A172 (cell line): ENCODE measurements around the gene BRIX1. TPM values are rescaled to one million over a fixed set of nuclear protein-coding genes. Genes with fewer than 3 reads are reported as not detected.

Experiments used
- DNase-seq: peaks from one replicate; pipeline ENCODE4 v3.0.0-alpha.2; 2015; ENCODE audit warnings: low spot score
- total RNA-seq: library from RNA; depleted of rRNA; stranded (reverse); fragments of >200 nt; shearing (Covaris generic); gene quantifications from 2 replicates; pipeline ENCODE4 v1.2.3, GENCODE V29; 2014; rRNA removed

Gene BRIX1
- 91.9 and 128 TPM in 2 replicates for total RNA-seq

DNA sequence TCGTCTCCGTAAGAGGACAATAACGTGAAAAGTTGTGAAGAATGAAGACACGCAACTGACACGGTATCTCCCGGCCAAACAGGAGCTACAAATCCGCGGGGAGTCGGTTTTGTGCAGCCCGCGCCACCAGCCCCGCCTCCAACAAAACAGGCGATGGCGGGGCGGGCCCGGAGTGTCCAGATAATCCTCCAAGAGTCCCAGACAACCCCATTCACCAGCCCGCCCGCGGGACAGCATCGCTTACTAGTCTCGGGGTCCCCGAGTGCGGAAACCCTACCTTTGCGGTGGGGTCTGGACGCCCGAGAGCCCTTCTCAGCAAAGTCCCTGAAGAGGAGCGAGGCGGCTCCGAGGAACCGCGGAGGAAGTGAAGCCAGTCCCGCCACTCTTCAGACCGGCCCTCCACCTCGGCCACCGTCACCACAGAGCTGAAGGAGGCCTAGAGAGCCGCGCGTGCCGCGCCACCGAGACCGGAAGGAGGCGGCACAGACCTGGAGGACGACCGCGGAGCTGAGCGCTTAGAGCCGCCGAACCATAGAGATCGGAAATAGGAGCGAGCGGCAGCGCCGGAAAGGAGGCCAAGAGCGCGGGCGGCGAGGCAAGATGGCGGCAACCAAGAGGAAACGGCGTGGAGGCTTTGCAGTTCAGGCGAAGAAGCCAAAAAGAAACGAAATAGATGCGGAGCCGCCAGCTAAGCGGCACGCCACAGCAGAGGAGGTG lies at the start of gene BRIX1, which contains the start of gene RAD1:
Gene BRIX1 (plus strand): TSS at position 573 of the 717 bp plus-strand sequence. CDS start 28 bp downstream, at position 601.
Gene RAD1 (minus strand): TSS at position 366 of the 717 bp plus-strand sequence. CDS start 612 bp downstream, outside the sequence.
- peak; percentile 94 for DNase-seq

DNA sequence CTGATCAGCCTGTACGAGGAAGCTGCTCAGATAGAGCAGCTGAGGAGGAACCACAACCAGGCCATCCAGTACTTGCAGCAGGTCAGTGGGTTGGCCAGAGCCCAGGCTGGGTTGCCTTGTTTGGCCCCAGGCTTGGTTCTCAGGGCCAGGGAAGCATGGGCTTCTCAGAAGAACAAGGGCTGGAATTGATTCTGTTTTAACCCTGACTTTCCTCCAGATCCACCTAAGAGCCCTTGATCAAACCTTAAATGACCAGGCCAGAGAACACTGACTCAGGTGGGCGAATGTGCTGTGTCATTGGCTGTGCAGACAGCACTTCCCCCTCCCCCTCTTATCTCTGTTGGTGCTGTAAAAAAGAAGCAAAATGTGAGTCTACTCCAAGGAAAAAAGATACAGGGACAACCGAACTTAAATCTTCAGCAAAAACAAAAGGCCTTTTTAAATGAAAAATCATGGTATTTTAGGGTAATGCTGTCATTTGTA lies 48.5 kb upstream of the BRIX1 start:
- DNase-seq, result no peak

DNA sequence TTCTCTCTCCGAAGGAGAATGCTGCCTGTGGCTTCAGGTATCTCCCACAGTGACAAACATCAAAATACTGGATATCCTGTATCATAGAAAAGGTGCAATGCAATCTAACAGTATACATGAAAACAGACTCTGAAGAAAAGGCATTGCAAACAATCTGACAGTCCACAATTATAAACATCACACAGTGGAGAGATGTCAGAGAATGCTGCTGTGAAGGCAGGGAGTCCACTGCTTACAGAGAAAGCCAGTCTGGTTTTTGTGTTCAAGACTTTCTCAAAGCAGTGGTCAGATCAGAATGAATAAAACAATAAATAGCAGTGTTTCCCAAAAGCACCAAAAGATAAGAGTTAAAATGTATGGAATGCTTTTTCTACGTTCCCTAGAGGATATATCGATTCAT lies 47.9 kb upstream of the BRIX1 start:
- no peak for DNase-seq

GRCh38 chr5:34868791-34869190 lies 46.7 kb upstream of the BRIX1 start:
- DNase-seq, result no peak

- DNase-seq, result no peak
Measured at GRCh38 chr5:34869256-34869655, 46.3 kb upstream of the BRIX1 start.

DNA sequence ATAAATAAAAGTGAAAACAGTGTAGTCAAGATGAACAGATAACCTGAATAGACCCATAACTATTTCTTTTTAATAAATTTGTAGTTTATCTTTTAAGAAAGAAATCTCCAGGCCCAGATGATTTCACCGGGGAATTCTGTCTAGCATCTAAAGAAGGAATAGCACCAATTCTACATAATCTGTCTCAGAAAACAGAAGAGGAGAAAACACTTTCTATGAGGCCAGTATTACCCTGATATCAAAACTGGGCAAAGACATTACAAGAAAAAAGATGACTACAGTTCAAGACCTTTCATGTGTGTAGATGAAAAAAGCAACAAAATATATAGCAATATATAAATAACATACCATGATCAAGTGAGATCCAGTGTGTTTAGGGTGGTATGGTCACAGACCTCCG lies 45.1 kb upstream of the BRIX1 start:
- no peak for DNase-seq

- DNase-seq, result no peak
Measured at GRCh38 chr5:34876275-34876674, 39.2 kb upstream of the BRIX1 start.

DNA sequence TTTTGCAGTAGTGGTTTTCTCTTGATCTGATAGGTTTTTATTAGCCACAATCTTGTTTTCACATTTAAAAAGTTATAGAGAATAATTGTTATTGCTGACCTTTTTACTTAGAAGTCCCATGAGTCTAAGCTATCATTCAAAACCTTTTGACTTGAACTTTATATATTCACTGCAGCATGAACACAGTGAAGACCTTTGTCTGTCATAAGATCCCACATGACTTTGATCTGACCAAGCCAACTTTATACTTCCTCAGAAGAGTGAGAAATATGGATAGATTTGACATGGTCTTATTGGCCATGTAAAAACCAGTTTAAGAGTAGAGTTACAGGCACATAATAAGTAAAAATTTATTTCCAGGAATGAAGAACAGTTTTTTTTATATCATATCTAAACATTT lies 34.3 kb upstream of the BRIX1 start:
- DNase-seq, result no peak

- no peak for DNase-seq
Measured at GRCh38 chr5:34886392-34887119, 29.0 kb upstream of the BRIX1 start.

DNA sequence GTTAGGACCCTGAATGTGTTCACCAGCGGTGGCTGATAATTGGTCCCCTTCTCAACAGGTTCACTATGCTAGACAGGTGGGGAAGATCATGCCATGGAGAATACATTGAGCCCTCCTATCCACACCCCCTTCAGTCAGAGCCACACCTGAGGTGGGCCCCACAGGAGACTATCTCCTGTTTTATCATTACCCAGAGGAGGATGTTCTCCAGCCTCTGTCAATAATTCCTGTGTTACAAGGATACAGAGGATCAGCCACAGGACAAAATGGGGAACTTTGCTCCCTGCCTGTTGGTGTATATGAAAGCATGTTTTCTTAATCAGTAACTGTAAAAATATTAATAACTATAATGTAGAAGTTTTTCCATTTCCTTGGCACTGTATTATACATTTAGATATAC lies 26.1 kb upstream of the BRIX1 start:
- no peak for DNase-seq

DNA sequence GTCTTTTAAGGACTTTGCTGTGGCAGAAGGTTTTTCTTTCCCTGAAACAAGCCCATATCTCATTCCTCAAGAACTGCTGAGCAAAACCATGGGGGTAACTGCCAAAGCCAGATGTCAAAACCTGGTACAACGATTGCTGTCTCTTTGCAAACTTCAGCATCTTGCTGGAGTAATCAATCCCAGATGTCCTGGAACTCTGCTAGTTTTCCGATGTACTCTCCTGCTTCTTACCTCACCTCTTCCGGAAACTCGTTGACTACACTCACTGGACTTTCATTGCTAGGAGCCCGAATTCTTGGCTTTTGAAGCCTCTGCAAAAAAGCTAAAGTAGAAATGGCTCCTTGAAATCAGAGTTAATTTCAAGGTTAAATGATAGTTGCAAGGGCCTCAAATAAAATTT lies 23.5 kb upstream of the BRIX1 start:
- DNase-seq, result no peak

GRCh38 chr5:34892414-34892813 lies 23.1 kb upstream of the BRIX1 start:
- no peak for DNase-seq

DNA sequence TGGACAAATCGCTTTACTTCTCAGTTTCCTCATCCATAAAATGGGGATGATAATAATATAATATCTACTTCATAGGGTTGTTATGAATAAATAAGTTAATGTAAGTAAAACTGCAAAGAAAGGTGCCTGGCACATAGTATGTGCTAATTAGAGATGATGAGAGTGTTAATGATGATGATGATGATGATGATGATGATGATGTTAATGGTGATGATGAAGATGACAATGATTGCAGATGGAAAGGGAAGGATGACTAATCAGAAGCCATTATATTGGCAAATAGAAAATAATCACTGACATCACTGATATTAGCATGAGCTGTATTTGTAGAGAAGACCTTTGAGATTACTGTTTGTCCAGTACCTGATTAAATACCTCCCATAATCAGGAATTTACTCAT lies 20.8 kb upstream of the BRIX1 start:
- no peak for DNase-seq

- DNase-seq, result no peak
Measured at GRCh38 chr5:34895641-34896419, 19.7 kb upstream of the BRIX1 start.

- no peak for DNase-seq
Measured at GRCh38 chr5:34897646-34898045, 17.9 kb upstream of the BRIX1 start.

DNA sequence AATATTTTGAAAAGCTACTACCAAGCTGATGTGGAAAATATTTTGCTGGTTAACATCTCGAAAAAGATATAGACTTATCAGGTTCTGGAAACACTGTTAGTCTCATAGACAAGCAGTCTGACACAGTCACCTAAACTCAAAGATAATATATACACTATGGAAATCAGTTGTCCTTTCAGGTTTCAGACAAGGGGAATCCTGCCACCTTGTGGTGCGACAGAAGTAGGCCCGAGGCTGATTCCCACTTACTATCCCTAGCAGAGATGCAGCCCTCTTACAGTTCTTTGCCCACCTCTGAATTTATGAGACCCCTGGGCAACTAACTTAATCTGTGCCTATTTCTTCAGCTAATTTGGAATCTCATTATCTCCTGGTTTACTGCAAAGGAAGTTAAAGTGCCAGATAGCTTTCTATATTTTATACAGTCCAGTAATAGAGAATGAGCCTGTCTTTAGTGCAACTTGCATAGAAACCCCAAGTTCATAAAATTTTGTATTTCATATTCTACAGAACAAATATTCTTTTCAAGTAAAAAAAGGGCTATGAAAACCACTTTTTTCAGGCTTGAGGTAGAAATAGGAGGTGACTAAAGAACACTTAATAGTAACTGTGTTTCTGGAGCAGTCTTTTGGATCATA lies 17.1 kb upstream of the BRIX1 start:
- DNase-seq, result peak; percentile 60

- no peak for DNase-seq
Measured at GRCh38 chr5:34899066-34899465, 16.4 kb upstream of the BRIX1 start.

- DNase-seq, result no peak
Measured at GRCh38 chr5:34900652-34901051, 14.9 kb upstream of the BRIX1 start.

DNA sequence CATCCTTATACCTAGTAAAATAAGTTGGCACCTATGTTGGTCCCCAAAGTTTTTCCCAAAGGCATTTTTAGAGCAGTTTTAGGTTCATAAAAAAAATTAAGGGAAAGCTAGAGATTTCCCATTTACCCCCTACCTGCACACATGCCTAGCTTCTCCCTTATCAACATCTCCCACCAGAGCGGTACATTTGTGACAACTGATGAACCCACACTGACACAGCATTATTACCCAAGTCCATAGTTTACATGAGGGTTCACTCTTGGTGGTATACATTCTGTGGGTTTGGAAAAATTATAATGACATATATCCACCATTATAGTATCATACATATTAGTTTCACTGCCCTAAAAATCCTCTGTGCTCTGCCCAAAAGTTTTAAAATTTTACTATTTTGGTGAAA lies 12.3 kb upstream of the BRIX1 start:
- no peak for DNase-seq

DNA sequence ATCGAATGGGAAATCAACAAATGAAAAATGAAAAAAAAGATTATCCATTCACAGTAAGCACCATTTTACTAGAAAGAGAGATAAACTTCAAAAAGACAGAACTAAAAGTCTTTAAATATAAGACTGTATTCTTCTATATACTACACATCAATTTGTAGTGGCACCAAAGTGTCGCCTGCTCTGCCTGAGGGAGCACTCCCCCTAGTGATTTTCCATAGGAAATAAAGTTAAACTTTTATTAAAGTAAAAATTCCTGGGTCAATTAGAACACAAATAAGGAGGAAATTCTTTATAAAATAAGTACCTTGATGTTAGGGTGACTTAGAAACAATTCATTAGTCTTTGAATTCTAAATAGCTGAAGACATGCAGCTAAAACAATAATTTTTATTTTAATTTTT lies 9.9 kb upstream of the BRIX1 start:
- DNase-seq, result no peak

DNA sequence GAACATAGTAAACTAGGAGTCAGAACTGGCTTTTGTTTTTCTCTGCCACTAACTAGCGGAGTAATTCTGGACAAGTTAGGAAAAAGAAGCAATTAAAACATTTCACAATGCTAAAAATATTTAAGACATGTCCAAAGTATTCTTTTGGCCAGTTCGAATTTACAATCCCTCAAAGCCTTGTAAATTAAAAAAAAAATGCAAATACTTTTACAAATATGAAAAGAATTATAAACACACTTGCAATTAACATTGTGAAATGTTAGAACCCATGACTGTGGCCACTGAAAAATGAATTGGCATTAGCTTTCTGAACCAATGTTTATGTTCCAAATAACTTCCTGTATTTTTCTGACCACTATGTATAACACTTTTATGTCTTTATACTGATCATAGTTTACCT lies 2.4 kb upstream of the BRIX1 start:
- DNase-seq, result no peak

DNA sequence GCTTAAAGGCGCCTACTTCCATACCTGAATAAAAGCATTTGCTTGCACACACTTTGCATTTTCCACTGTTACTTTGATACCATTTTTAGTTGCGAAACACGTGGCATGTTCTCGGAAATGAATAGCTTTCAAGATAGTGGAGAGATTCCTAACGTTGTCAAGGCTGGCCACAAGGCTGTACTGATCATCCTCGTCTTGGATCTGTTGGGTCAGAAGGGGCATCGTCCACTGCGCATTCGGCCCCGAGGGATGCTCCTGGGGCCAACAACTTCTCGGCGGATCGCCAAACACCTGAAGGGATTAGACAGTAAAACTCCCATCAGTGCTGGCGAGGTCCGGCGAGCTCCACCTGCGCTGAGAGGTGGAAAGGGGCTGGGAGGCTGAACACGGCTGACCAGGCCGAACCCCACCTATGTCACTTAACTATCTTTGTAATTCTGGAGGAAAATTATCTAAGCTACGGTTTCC lies 806 bp upstream of the BRIX1 start:
- DNase-seq, result peak; percentile 34
